GM18499 (cell line): Measurements from ENCODE around the gene ARL5C.
"Not testable (repeated sequence)": the region's sequence is repeated elsewhere in the genome, so short reads cannot be mapped to it uniquely, and the experiment has no call there.

Experiments
- ATAC-seq: cut with Tn5 transposase; IDR thresholded peaks from one replicate; pipeline ENCODE4 v1.9.1; 2021; ENCODE audit warnings: moderate number of reproducible peaks; ENCODE audit not compliant: insufficient read depth, unreplicated experiment

The ARL5C gene

DNA sequence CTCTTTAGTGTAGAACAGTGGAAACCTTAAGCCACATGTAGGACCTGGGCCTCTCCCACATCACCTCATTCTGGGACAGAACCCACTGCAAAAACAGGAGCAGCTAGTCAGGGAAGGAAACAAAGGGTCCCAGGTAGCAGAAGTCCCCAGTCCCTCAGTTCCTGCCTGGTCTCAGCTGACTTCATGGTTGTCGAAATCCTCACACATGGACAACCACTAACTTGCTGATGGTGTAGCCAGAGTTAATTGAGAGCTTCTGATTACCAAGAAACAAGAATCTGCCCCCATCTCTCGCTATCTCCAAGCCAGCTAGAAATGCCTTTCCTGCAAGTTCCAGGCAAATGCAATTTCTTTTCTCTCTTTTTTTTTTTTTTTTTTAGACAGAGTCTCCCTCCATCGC, 3.6 kb upstream of the ARL5C start:
- ATAC-seq, result no peak

DNA sequence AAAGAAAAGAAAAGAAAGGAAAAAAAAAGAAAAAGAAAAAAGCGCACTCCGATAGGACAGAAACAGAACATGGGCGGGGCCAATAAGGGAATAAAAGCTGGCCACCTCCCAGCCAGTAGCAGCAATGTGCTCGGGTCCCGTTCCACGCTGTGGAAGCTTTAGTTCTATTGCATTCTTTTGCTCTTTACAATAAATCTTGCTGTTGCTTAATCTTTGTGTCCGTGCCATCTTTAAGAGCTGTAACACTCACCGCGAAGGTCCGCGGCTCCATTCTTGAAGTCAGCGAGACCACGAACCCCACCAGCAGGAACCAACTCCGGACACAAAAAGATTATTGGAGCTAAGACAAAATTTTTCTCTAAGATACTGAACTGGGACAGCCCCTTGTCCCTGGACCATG, 3.1 kb upstream of the ARL5C start:
- ATAC-seq, result no peak

DNA sequence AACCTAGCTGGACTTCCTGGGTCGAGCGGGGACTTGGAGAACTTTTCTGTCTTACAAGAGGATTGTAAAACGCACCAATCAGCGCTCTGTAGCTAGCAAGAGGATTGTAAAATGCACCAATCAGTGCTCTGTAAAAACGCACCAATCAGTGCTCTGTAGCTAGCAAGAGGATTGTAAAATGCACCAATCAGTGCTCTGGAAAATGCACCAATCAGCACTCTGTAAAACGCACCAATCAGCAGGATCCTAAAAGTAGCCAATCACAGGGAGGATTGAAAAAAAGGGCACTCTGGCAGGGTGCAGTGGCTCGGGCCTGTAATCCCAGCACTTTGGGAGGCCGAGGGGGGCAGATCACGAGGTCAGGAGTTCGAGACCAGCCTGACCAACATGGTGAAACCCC, 2.5 kb upstream of the ARL5C start:
- not testable (repeated sequence) for ATAC-seq

DNA sequence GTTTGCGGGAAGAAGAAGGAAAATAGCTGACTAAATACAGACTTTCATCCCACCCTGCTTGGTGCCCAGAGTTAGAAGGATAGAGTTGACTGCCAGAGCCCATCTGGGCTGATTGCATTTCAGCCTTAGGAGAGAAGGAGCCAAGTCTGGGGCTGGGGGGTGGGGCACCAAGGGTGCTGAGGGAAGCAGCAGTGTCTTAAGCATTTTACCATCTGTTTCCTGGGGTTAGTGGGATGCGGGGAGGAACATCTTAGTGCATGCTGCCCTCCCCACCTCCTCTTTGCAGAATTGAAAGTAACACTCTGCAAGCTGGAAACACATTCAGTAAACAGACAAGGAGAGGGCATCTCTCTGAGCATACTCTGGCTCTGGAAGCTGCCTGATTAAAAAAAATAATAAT, 1.5 kb upstream of the ARL5C start:
- ATAC-seq, result no peak

DNA sequence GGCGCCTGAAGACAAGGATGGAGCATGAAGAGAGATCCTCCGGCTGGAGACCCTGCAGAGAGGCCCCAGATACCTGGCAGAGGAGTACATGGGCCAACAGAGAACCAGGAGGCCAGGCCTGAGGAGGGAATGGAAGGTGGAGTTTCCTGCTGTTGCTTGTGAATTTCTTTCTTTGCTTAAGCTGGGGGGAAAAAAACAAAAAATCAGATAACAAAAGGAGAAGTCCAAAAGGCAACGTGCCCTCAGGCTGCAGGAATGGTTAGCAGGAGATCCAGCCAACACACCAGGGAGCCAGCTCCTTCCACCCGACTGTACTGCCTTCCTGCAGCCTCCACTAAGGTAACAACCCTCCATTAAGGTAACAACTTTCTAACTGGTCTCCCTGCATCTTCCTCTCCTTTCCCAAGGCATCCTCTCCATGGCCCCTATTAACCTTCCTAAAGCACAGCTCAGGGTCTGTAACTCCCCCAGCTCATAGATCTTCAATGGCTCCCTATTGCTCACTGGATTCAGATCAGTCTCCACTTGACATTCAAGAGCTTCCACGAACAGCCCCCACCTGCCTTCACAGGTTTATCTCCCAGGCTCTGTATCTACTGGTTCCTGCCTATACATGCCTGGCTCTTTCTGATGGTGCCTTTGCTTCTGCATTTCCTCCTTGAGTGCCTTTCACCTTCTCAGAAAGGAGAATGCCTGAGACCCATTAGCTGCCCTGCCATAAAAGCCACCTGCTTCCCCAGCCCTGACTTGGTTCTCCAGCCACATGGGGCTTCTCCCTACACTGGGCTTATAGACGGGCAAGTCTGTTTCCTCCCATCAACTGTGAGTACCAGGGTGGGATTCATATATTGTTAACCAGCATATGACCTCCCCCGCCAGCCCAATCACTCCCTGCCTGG, 725 bp upstream of the ARL5C start:
- ATAC-seq, result no peak

DNA sequence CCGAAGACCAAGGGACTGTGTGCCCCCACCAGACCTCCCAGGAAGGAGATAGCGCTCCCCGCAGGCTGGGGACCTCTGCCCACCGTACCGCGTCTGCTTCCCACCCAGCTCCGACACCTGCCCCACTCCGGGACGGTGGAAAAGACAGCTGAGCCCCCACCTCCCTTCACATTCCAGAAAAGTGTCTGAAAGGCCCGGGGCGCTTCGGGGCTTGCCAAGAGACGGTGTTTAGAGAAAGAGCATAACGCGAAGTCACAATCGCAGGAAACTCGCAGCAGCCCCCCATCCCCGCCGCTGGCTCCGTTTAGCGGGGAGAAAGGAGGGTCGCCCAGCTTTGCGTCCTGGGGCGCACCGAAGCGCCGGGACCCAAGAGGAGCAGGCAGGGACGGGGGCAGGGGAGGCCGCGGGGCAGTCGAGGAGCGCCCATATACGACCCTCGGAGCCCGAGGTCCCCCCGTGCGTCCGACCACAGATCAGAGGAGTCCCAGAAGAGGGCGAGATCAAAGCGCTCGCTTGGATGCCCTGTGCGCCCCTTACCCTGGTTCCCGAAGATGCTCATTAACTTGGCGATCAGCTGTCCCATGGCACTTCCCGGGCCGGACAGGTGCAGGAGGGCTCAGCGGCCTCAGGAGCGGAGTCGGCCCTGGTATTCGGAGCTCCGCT, 652 bp downstream of the ARL5C start:
- ATAC-seq, result no peak

DNA sequence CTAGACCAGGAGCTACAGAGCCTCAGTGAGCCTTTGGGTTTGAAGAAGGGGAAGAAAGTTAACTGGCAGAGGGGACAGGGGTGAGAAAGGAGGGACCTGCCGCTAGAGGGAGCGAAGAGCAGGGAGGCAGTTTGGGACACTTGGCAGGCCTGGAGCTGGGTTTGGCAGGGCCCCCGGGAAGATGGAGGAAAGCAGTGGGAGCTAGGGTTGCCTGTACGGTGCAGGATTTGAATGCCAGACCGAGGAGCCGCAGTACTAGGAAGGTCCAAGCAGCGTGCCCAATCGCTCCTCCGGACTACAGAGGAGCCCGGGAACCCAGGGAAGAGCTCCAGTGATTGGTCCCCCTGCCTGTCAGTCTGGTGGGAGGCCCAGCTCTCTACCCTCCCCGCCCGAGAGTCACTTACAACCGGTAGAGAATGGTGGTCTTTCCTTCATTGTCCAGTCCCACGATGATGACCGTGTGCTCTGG, 1.3 kb downstream of the ARL5C start:
- ATAC-seq, result no peak

DNA sequence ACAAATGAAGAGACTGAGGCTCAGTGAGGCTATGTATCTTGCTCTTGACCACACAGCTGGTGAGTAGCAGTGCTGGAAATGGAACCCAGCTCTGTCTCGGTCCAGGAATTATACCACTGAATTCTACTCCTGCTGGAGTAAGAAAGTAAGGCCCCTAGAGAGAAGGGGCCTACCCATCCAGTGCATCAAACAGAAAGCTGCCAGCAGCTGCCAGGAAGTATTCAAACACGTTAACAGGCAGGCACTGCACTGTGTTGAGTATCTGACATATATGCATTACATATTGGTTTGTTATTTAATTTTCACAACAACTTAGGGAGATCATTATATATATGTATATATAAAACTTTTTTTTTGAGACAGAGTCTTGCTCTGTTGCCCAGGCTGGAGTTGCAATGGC, 4.0 kb downstream of the ARL5C start:
- ATAC-seq, result no peak

DNA sequence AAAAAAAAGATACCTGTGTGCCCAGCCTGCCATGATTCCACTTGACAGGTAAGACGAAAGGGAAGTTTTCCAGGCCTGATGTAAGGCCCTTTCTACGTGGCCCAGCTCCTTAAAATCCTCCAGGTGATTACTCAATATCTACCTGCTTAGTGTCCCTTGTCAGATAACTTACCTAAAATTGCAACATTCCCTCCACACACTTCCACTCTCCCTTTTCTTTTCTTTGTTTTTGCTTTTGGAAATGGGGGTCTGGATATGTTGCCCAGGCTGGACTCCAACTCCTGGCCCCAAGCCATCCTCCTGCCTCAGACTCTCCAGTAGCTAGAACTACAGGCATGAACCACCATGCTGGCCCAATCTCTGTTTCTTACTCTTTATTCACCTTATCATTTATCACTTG, 7.3 kb downstream of the ARL5C start:
- ATAC-seq, result no peak

DNA sequence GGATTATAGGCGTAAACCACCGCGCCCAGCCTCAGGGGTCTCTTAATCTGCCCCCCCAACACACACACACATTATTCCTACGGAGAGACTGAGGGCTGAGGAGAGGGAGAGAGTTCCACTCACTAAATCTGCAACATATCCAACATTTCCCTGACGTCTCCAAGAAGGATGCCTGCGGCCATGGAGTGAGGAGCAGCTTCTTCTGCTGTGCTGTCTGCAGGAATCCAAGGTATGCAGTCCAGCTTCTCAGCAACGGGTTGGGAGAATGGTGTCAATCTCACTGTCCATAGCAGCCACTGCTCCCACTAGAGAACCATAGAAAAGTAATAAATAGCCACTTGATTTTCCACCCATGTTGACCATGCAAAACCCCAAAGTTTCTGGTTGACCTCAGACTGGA, 9.5 kb downstream of the ARL5C start:
- ATAC-seq, result no peak

DNA sequence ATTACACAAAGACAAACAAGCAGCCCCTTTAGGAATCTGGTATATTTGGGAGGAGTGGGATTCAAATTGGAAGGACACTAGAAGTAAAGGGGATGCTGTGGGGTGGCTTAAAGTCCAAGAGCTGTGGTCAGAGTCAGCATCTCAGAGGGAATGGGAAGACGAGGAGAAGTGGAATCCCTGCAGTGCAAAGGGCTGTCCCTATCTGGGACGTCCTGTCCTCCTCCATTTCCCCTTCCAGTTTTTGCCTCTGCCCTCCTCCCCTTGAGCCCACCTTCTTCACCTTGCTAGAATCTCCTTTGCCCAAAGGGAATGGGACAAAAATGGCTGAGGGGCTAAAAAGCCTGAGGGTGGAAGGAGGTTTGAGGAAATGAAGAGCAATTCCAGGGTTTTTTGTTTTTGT, 10.3 kb downstream of the ARL5C start:
- ATAC-seq, result no peak

DNA sequence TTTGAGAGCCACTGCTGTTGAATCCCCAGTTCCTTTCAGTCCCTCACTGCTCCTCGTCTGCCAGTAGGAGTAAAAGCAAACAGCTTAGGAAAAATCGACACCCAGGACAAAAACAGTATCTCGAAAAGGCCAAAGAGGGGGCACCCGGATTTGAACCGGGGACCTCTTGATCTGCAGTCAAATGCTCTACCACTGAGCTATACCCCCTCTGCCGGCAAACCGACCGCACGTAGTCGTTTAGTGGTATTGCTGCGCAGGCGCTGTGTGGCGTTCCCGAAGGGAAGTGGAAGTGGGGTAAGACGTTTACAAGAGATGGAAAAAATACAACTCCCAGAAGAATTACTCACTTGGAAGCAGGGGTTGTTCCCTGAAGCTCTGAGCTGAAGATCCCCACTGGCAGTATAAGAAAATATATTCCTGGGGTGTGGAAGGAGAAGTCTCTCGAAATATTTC, 12.3 kb downstream of the ARL5C start:
- ATAC-seq, result no peak

DNA sequence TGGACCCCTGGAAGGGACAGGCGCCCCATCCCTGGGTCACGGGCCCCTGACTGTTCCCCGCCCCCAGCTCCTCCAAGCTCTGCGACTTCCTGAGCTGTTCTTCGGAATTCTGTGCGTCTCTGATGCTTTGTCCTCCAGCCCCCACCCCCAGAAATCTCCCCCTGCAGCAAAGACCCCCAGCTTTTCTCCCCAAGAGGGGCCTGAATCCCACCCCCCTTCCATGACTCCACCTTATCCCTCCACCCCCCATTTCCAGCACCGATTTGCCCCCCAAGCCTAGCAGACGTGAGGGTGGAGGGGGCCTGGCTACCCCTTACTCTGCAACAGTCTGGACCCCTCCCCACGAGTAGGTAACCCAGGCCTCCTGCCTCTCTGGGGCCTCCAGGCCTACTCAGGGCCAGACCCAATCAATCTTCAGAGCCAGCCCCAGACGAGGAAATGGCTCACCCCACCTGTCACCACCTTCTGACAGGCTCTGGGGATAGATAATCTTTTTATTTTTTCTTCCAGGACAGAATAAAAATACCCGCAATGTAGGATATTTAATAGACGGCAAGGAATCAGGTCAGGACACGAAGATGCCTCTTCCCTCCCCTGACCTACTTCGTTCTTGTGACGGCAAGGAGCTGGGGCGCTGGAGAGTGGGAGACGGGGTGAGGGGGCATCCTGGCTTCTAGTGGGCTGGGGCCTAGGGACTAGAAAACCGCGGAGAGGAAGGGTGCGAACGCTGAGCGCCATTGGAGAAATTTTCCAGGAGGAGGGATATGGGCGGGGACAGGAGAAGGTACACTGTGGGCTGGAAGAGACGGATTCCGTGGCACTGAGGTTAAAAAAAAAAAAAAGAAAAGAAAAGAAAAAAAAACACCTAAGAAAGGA, 13.8 kb downstream of the ARL5C start:
- ATAC-seq, result no peak

DNA sequence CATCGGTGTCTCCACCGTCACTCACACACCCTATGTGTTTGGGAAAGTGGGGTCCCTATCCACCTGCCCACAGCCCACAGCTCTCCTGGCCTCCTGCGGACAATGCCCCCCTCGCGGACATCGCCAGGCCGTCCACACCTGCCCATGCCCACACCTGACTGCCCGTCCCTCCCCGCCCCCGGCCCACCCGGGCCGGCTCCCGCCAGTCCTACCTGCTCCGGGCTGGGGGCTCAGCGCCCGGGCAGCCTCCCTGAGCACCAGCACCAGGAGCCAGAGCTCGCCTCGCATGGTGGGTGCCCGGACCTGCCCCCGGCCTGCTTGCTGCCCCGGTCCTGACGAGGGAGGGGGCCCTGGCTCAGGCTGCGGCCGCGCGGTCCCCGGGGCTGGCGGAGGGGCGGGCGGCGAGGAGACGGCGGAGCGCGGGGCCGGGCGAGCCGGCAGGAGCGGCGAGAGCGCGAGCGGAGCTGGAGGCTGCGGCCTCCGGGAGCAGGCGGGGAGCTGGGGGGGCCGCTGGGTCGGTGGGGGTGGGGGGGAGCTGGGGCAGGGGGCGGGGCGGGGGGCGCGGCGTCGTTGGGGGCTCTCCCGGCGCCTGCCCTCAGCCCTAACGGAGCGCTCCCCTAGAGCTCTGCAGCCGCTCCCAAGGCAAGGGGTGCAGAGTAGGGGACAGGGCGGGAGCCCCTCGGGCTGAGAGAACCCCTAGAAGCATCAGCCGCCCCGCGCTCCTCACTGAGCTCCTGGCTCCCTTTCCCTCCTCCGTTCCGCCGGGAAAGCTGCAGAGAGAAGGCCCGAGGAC, 14.6 kb downstream of the ARL5C start, which contains the start of gene PLXDC1:
Gene PLXDC1 (minus strand): TSS at position 488 of the 793 bp plus-strand sequence. CDS start 200 bp downstream, at position 288.
- ATAC-seq, result no peak

DNA sequence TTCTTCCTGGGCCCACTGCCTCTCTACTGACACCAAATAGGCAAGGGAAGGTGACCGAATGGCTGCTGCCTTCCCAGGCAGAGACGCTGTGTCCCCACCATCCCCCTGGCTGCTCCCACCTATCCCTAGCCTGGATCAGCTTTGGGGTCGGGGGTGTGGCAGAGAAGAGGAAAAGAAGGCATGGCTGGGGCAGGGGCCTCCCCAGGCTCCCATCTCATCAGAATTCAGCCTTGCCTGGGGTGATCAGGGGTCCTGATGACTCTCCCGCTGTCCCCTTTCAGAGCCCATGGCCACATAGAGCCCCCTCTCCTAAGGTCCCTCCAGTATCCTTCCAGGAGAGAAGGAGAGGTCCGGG, 15.2 kb downstream of the ARL5C start:
- ATAC-seq, result no peak

DNA sequence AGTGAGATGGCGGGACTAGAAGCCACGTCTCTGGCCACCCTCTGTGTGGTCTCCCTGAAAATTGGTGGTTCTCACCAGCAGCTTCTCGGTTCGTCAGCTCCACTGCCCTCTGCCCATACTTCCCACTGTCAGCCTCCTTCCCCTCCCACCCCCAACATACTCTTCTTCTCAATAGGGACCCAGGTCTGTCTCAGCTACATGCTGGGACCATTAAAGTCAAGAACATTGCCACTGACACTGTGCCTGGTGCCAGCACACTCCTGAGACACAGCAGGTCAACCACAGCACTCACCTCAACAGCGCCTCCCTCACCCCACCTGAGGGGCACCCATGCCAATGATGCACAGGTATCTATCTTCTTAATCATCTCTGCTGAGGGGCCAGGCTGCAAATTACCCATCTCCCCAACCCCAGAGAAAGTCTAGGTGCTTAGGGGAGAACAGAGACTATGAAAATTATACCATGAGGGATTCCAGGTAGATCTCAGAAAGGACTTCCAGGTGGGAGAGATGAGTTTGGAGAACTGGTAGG, 15.8 kb downstream of the ARL5C start:
- no peak for ATAC-seq

DNA sequence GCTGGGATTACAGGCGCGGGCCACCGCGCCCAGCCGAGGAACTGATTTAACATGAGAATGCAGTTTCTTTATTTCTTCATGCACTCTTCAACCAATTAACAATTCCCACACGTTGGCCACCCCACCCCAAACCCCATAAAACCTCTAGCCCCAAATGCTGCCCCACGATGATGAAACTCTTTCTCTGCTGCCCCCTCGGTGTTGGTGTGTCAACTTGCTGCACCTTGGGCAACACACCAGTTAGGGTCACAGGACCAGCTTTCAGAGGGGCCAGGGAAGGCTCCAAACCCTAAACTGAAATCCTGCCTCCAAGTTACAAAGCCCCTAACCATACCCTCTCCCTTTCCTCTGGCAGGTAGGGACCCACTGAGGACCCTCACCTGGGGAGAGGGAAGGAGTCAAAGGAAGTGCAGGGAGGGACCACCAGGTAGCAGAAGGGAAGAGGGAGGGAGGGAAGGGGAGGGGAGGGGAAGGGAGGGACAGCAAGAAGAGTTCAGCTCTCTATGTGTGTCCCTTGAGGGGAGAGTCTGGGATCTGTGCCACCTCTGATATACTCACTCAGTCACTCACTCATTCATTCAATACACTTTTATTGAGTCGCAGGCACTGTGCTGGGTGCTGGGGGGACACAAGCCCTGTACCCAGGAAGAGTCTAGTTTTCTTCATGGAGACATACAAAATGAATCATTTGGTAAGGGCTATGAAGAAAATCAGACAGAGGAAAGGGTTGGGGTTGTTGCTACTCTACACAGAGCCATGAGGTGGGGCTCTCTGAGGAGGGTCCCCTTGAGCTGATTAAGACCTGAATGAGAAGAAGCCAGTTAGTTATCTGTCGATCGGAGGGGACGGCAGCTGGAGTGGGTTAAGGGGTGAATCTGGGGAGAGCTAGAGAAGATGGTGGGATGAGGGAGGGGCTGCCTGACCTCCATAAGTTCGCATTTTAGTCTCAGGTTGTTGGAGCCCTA, 18.5 kb downstream of the ARL5C start:
- no peak for ATAC-seq

DNA sequence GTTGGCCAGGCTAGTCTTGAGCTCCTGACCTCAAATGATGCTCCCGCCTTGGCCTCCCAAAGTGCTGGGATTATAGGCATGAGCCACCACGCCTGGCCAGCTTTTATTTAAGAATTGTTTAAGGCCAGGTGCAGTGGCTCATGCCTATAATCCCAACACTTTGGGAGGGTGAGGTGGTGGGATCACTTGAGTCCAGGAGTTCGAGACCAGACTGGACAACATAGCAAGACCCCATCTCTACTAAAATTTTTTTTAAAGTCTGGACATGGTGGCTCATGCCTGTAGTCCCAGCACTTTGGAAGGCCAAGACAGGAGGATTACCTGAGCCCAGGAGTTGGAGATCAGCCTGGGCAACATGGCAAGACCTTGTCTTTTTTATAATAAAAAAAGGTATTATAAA, 19.7 kb downstream of the ARL5C start:
- no peak for ATAC-seq

DNA sequence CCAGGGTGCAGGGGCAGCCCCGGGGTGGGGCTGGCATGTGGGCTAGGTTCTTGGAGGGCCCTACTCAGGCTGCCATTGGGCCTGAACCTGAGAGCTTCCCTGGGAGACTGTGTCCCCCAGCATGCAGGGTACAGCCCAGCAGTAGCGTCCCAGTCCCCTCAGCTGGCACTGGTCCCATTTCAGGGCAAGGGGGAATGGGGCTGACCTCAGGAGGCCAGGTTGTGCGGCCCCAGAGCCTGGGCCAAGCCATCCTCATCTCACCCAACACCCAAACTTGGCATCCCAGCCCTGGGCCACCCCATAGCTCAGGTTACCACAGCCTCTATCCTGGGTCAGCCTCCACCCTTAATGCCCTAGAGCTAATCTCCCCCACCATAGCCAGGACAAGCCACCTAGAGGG, 20.8 kb downstream of the ARL5C start:
- no peak for ATAC-seq
